Measurements from ENCODE around the gene CYP26B1.

GRCh38 chr2:72181616-72182015 is 34.0 kb upstream of the CYP26B1 start:
- TF ChIP-seq CTCF (IDR thresholded peaks at IDR 0.05 in 4 of 5, conservative IDR thresholded peaks at IDR 0.05 in 1 of 5) (no peak), POLR2A (IDR thresholded peaks at IDR 0.05) (no peak)
